Neutrophil (primary cell): ENCODE data around the gene RWDD2A.

Source experiments
- H3K27ac ChIP-seq: fragments of 200-600 bp; sonication (generic); 2 replicates; pipeline ENCODE4 v1.5.1; 2016; ENCODE audit warnings: mild to moderate bottlenecking, moderate library complexity
- H3K27me3 ChIP-seq: fragments of 200-600 bp; sonication (generic); 2 replicates; pipeline ENCODE4 v1.6.0; 2016; ENCODE audit warnings: mild to moderate bottlenecking
- H3K36me3 ChIP-seq: fragments of 200-600 bp; sonication (generic); 2 replicates; pipeline ENCODE4 v1.5.1; 2017
- H3K4me1 ChIP-seq, 2 experiments: fragments of 200-600 bp in 1 of 2; sonication (generic) in 1 of 2; 1 replicate in 1 of 2; 2 replicates in 1 of 2; pipeline versions ENCODE4 v1.5.1 to v1.6.1; 2013 to 2016; ENCODE audit warnings: low read depth in 1 of 2, low read length in 1 of 2, mild to moderate bottlenecking in 1 of 2, moderate library complexity in 1 of 2; ENCODE audit not compliant: control insufficient read depth in 1 of 2, insufficient read depth in 1 of 2
- H3K4me3 ChIP-seq, 2 experiments: fragments of 200-600 bp in 1 of 2; sonication (generic) in 1 of 2; 1 replicate in 1 of 2; 2 replicates in 1 of 2; pipeline ENCODE4 v1.5.1; 2013 to 2016; ENCODE audit warnings: low read depth in 1 of 2, low read length in 1 of 2, mild to moderate bottlenecking in 1 of 2, moderate library complexity in 1 of 2
- H3K9me3 ChIP-seq: fragments of 200-600 bp; sonication (generic); 2 replicates; pipeline ENCODE4 v1.5.1; 2016
- CTCF ChIP-seq: fragments of 200-600 bp; sonication (generic); IDR thresholded peaks from 2 replicates; pipeline ENCODE4 v1.5.1; 2016; ENCODE audit warnings: antibody characterized with exemption

Gene RWDD2A

GRCh38 chr6:83199173-83199862 is 6.2 kb downstream of the RWDD2A start:
- Histone ChIP-seq H3K27me3 (peaks cover 20% of the 10 kb centered on the region), H3K9me3 (no peaks in the 10 kb centered on the region), H3K27ac (no peak overlapping the region)

GRCh38 chr6:83199863-83200225 is 6.7 kb downstream of the RWDD2A start:
- H3K27ac ChIP-seq, result no peak overlapping the region
- no peaks in the 10 kb centered on the region for H3K4me1 ChIP-seq
- no peak for TF ChIP-seq CTCF
- H3K36me3 ChIP-seq, result no peaks in the 10 kb centered on the region
- no peaks in the 10 kb centered on the region for H3K9me3 ChIP-seq
- no peak overlapping the region for H3K4me3 ChIP-seq
- peaks cover 15% of the 10 kb centered on the region for H3K27me3 ChIP-seq

More at GRCh38 chr6:83199173-83199862, 6.2 kb downstream of the RWDD2A start:
- Histone ChIP-seq H3K4me1 (peaks cover 0 to under 1% of the 10 kb centered on the region in 2 experiments), H3K36me3 (no peaks in the 10 kb centered on the region), H3K4me3 (no peak overlapping the region)
- TF ChIP-seq CTCF, result no peak

GRCh38 chr6:83202031-83202430 is 8.9 kb downstream of the RWDD2A start:
- H3K9me3 ChIP-seq, result no peaks in the 10 kb centered on the region
- no peak overlapping the region for H3K4me3 ChIP-seq
- H3K27me3 ChIP-seq, result no peaks in the 10 kb centered on the region

GRCh38 chr6:83215131-83216047 is 22.2 kb downstream of the RWDD2A start:
- TF ChIP-seq CTCF, result no peak
- no peaks in the 10 kb centered on the region for H3K4me1 ChIP-seq
- H3K27me3 ChIP-seq, result peaks cover 43% of the 10 kb centered on the region
- no peaks in the 10 kb centered on the region for H3K36me3 ChIP-seq
- H3K27ac ChIP-seq, result no peak overlapping the region
- H3K9me3 ChIP-seq, result no peaks in the 10 kb centered on the region
- no peak overlapping the region for H3K4me3 ChIP-seq

More at GRCh38 chr6:83202031-83202430, 8.9 kb downstream of the RWDD2A start:
- no peaks in the 10 kb centered on the region for H3K4me1 ChIP-seq
- no peaks in the 10 kb centered on the region for H3K36me3 ChIP-seq
- H3K27ac ChIP-seq, result no peak overlapping the region
- TF ChIP-seq CTCF, result no peak

GRCh38 chr6:83216806-83217205 is 23.6 kb downstream of the RWDD2A start:
- Histone ChIP-seq H3K27me3 (peaks cover 29% of the 10 kb centered on the region), H3K27ac (no peak overlapping the region), H3K4me3 (no peak overlapping the region), H3K4me1 (no peaks in the 10 kb centered on the region), H3K9me3 (no peaks in the 10 kb centered on the region), H3K36me3 (no peaks in the 10 kb centered on the region)
- no peak for TF ChIP-seq CTCF
